ENCODE data around the gene FBXL13. TPM values are rescaled to one million over a fixed set of nuclear protein-coding genes. Genes with fewer than 3 reads are reported as not detected.

The FBXL13 gene
- total RNA-seq, 3 donors from 2014 or later (not counting 1 experiment from before 2014, with no cell fraction given): 0.70 to 0.89 (median 0.85) TPM

DNA sequence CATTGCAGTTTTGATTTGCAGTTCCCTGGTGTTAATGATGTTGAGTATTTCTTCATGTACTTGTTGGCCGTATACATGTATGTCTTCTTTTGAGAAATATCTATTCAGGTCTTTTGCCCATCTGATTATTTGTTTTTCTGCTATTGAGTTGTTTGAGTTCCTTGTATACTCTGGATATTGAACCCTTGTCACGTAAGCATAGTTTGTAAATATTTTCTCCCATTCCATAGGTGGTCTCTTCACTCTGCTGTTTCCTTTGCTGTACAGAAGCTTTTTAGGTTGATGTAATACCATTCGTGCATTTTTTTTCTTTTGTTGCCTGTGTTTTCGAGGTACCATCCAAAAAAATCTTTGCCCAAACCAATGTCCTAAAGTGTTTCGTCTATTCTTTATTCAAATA, 205.4 kb downstream of the FBXL13 start:
- no peak for ATAC-seq
- TF ChIP-seq, protein P1, sequence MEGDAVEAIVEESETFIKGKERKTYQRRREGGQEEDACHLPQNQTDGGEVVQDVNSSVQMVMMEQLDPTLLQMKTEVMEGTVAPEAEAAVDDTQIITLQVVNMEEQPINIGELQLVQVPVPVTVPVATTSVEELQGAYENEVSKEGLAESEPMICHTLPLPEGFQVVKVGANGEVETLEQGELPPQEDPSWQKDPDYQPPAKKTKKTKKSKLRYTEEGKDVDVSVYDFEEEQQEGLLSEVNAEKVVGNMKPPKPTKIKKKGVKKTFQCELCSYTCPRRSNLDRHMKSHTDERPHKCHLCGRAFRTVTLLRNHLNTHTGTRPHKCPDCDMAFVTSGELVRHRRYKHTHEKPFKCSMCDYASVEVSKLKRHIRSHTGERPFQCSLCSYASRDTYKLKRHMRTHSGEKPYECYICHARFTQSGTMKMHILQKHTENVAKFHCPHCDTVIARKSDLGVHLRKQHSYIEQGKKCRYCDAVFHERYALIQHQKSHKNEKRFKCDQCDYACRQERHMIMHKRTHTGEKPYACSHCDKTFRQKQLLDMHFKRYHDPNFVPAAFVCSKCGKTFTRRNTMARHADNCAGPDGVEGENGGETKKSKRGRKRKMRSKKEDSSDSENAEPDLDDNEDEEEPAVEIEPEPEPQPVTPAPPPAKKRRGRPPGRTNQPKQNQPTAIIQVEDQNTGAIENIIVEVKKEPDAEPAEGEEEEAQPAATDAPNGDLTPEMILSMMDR (IDR thresholded peaks at IDR 0.05): no peak
- no peak overlapping the region for H3K4me3 Mint-ChIP-seq
- H3K36me3 ChIP-seq (ENCODE audit: control insufficient read depth, insufficient read depth, low read length): no peaks in the 10 kb centered on the region
- no peak overlapping the region for H3K27ac Mint-ChIP-seq
- H3K4me1 ChIP-seq (ENCODE audit: control insufficient read depth, insufficient read depth, low read length): no peaks in the 10 kb centered on the region
- no peaks in the 10 kb centered on the region for H3K4me1 Mint-ChIP-seq
- no peaks in the 10 kb centered on the region for H3K27me3 Mint-ChIP-seq (ENCODE audit: low read depth in 2 of 2)
- H3K4me3 ChIP-seq (ENCODE audit: low read length): no peak overlapping the region
- H3K9me3 Mint-ChIP-seq: no peaks in the 10 kb centered on the region
- intact Hi-C loops (cut with micrococcal nuclease): no loop called here
- no peaks in the 10 kb centered on the region for H3K36me3 Mint-ChIP-seq
- H3K27me3 ChIP-seq (ENCODE audit: control insufficient read depth, insufficient read depth, low read length): no peaks in the 10 kb centered on the region
- no peaks in the 10 kb centered on the region for H3K9me3 ChIP-seq (ENCODE audit: control insufficient read depth, insufficient read depth, low read length)
- no peak for DNase-seq
- H3K27ac ChIP-seq (ENCODE audit: low read length): no peak overlapping the region
- WGBS (ENCODE audit: insufficient coverage): 96% methylated on average over 2 of the region's 5 CpGs

DNA sequence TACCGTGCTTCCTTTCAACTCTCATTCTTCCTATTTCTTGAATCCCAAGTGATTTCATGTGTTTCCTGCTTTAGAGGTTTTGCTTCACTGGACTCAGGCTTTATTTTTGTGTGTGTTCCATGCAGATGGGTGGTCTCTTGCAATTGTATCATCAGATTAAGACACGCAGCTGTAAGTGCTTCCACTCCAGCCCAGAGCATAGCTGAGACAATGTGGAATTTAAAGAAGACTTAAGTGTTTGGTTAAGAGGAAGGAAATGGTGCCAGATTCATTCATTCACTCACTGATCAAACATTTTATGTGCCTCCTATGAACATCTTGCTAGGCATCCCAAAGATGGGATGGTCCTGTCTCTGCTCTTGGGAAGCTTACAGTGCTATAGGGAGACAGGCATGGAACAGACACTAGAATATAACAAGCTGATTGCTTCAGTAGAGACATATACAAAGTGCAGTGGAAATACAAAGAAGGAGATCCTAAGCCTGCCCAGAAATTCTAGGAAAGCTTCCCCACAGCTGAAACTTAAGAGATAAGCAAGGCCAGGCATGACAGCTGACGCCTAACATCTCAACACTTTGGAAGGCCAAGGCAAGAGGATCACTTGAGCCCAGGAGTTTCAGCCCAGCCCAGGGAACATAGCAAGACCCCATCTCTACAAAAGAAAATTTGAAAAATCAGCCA, 207.9 kb downstream of the FBXL13 start:
- no peak for DNase-seq
- Mint-ChIP-seq H3K27ac (no peak overlapping the region), H3K4me3 (no peak overlapping the region), H3K27me3 (ENCODE audit: low read depth in 2 of 2) (peaks cover 0 to 2% of the 10 kb centered on the region in 2 donors), H3K36me3 (no peaks in the 10 kb centered on the region), H3K4me1 (no peaks in the 10 kb centered on the region), H3K9me3 (no peaks in the 10 kb centered on the region)
- Histone ChIP-seq H3K9me3 (ENCODE audit: control insufficient read depth, insufficient read depth, low read length) (no peaks in the 10 kb centered on the region), H3K36me3 (ENCODE audit: control insufficient read depth, insufficient read depth, low read length) (no peaks in the 10 kb centered on the region), H3K4me3 (ENCODE audit: low read length) (no peak overlapping the region), H3K4me1 (ENCODE audit: control insufficient read depth, insufficient read depth, low read length) (no peaks in the 10 kb centered on the region), H3K27me3 (ENCODE audit: control insufficient read depth, insufficient read depth, low read length) (no peaks in the 10 kb centered on the region), H3K27ac (ENCODE audit: low read length) (no peak overlapping the region)
- 83% methylated on average over 3 of the region's 3 CpGs for WGBS (ENCODE audit: insufficient coverage)
- TF ChIP-seq, protein P1 (IDR thresholded peaks at IDR 0.05): no peak
- intact Hi-C loops (cut with micrococcal nuclease): no loop called here
- ATAC-seq: no peak

DNA sequence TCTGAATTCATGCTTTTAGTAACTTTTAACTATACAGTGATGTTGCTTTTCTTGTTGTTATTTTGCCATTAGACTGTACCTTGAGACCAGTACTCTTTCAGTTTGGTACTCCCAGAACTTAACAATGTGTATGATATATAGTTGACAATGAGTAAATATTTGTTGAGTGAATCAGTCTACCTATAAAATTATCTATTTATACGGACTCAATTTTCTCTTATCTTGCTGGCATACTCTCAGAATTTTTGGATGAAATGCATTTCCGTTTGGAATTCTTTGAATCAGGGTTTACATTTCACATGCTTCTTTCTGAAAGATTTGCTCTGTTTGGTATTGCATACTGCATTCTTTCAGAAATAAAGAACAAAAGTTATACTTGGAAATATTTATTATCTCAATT, 209.6 kb downstream of the FBXL13 start:
- intact Hi-C loops (cut with micrococcal nuclease): no loop called here
- H3K27ac Mint-ChIP-seq: no peak overlapping the region
- no peak overlapping the region for H3K27ac ChIP-seq (ENCODE audit: low read length)
- no peaks in the 10 kb centered on the region for H3K4me1 Mint-ChIP-seq
- no peaks in the 10 kb centered on the region for H3K27me3 ChIP-seq (ENCODE audit: control insufficient read depth, insufficient read depth, low read length)
- H3K36me3 ChIP-seq (ENCODE audit: control insufficient read depth, insufficient read depth, low read length): no peaks in the 10 kb centered on the region
- H3K27me3 Mint-ChIP-seq (ENCODE audit: low read depth in 2 of 2): peaks cover 0 to 2% of the 10 kb centered on the region in 2 donors
- H3K9me3 Mint-ChIP-seq: no peaks in the 10 kb centered on the region
- DNase-seq (no peak), ATAC-seq (no peak)
- H3K9me3 ChIP-seq (ENCODE audit: control insufficient read depth, insufficient read depth, low read length): no peaks in the 10 kb centered on the region
- no peaks in the 10 kb centered on the region for H3K36me3 Mint-ChIP-seq
- no peaks in the 10 kb centered on the region for H3K4me1 ChIP-seq (ENCODE audit: control insufficient read depth, insufficient read depth, low read length)
- 91% methylated on average over 1 of the region's 2 CpGs for WGBS (ENCODE audit: insufficient coverage)
- TF ChIP-seq, protein P1 (IDR thresholded peaks at IDR 0.05): no peak
- no peak overlapping the region for H3K4me3 ChIP-seq (ENCODE audit: low read length)
- H3K4me3 Mint-ChIP-seq: no peak overlapping the region

DNA sequence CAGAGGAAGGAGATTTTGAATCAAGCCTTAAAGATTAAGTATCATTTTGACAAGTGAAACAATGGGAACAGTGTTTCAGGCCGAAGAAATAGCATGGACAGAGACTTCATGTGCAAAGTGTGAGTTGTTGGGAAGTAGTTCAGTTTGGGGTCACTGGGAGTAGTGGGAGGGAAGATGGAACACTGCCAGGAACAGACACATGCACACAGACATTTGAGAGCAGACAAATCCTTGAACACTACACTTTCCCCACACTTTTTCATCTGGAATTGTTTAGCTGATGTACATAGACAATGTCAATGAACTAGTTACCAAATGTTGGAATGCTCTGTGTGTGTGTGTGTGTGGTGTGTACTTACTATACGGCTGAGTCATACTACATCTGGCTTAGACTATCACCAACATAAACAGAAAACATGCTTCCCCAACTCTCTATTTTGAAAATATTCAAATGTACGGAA, 214.2 kb downstream of the FBXL13 start:
- Mint-ChIP-seq H3K4me3 (no peak overlapping the region), H3K9me3 (no peaks in the 10 kb centered on the region), H3K4me1 (no peaks in the 10 kb centered on the region), H3K27ac (no peak overlapping the region), H3K27me3 (ENCODE audit: low read depth in 2 of 2) (peaks cover 0 to 5% of the 10 kb centered on the region in 2 donors), H3K36me3 (no peaks in the 10 kb centered on the region)
- WGBS (ENCODE audit: insufficient coverage): 82% methylated on average over 1 of the region's 3 CpGs
- H3K9me3 ChIP-seq (ENCODE audit: control insufficient read depth, insufficient read depth, low read length): no peaks in the 10 kb centered on the region
- H3K4me1 ChIP-seq (ENCODE audit: control insufficient read depth, insufficient read depth, low read length): no peaks in the 10 kb centered on the region
- no peak overlapping the region for H3K4me3 ChIP-seq (ENCODE audit: low read length)
- no peaks in the 10 kb centered on the region for H3K36me3 ChIP-seq (ENCODE audit: control insufficient read depth, insufficient read depth, low read length)
- ATAC-seq (no peak), DNase-seq (no peak)
- TF ChIP-seq, protein P1 (IDR thresholded peaks at IDR 0.05): no peak
- intact Hi-C loops (cut with micrococcal nuclease): no loop called here
- no peaks in the 10 kb centered on the region for H3K27me3 ChIP-seq (ENCODE audit: control insufficient read depth, insufficient read depth, low read length)
- no peak overlapping the region for H3K27ac ChIP-seq (ENCODE audit: low read length)
